Measurements from ENCODE around the gene ZNF398.
"Not testable (repeated sequence)": the region's sequence is repeated elsewhere in the genome, so short reads cannot be mapped to it uniquely, and the experiment has no call there.

ZNF398 gene

GRCh38 chr7:149223761-149224160 is 76.5 kb downstream of the ZNF398 start:
- Mint-ChIP-seq H3K36me3 (ENCODE audit: low read depth) (peaks cover 46% of the 10 kb centered on the region), H3K27me3 (no peaks in the 10 kb centered on the region), H3K4me3 (no peak overlapping the region), H3K27ac (no peak overlapping the region), H3K4me1 (ENCODE audit: low read depth) (no peaks in the 10 kb centered on the region), H3K9me3 (no peaks in the 10 kb centered on the region)

- no peak overlapping the region for H3K27ac Mint-ChIP-seq
- H3K36me3 Mint-ChIP-seq (ENCODE audit: low read depth) = peaks cover 40% of the 10 kb centered on the region
- H3K4me1 Mint-ChIP-seq (ENCODE audit: low read depth) = no peaks in the 10 kb centered on the region
- H3K4me3 Mint-ChIP-seq = no peak overlapping the region
- no peaks in the 10 kb centered on the region for H3K9me3 Mint-ChIP-seq
- H3K27me3 Mint-ChIP-seq = no peaks in the 10 kb centered on the region
These were observed 77.1 kb downstream of the ZNF398 start for GRCh38 chr7:149224352-149224751.

- no peak overlapping the region for H3K4me3 Mint-ChIP-seq
These were observed 77.9 kb downstream of the ZNF398 start for GRCh38 chr7:149225106-149225505.

GRCh38 chr7:149225656-149226055 is 78.4 kb downstream of the ZNF398 start:
- Mint-ChIP-seq H3K4me3 (no peak overlapping the region), H3K27me3 (no peaks in the 10 kb centered on the region), H3K9me3 (no peaks in the 10 kb centered on the region), H3K36me3 (ENCODE audit: low read depth) (peaks cover 34% of the 10 kb centered on the region), H3K4me1 (ENCODE audit: low read depth) (no peaks in the 10 kb centered on the region), H3K27ac (no peak overlapping the region)

More at GRCh38 chr7:149225106-149225505, 77.9 kb downstream of the ZNF398 start:
- H3K27me3 Mint-ChIP-seq = no peaks in the 10 kb centered on the region
- H3K27ac Mint-ChIP-seq = no peak overlapping the region
- H3K9me3 Mint-ChIP-seq = no peaks in the 10 kb centered on the region
- H3K36me3 Mint-ChIP-seq (ENCODE audit: low read depth) = peaks cover 34% of the 10 kb centered on the region
- H3K4me1 Mint-ChIP-seq (ENCODE audit: low read depth) = no peaks in the 10 kb centered on the region

- H3K27me3 Mint-ChIP-seq; H3K4me1 Mint-ChIP-seq (ENCODE audit: low read depth); H3K9me3 Mint-ChIP-seq; H3K27ac Mint-ChIP-seq; H3K4me3 Mint-ChIP-seq: not testable (repeated sequence)
- peaks cover 29% of the 10 kb centered on the region for H3K36me3 Mint-ChIP-seq (ENCODE audit: low read depth)
These were observed 79.1 kb downstream of the ZNF398 start for GRCh38 chr7:149226366-149226765.

- Mint-ChIP-seq H3K4me3 (no peak overlapping the region), H3K27ac (no peak overlapping the region), H3K27me3 (no peaks in the 10 kb centered on the region), H3K36me3 (ENCODE audit: low read depth) (peaks cover 24% of the 10 kb centered on the region), H3K9me3 (no peaks in the 10 kb centered on the region), H3K4me1 (ENCODE audit: low read depth) (no peaks in the 10 kb centered on the region)
These were observed 79.7 kb downstream of the ZNF398 start for GRCh38 chr7:149226840-149227494.

- no peak overlapping the region for H3K27ac Mint-ChIP-seq
These were observed 81.7 kb downstream of the ZNF398 start for GRCh38 chr7:149228831-149229471.

GRCh38 chr7:149229526-149229925 is 82.3 kb downstream of the ZNF398 start:
- no peaks in the 10 kb centered on the region for H3K9me3 Mint-ChIP-seq
- H3K27ac Mint-ChIP-seq = no peak overlapping the region
- H3K4me3 Mint-ChIP-seq = no peak overlapping the region
- peaks cover 17% of the 10 kb centered on the region for H3K27me3 Mint-ChIP-seq
- peaks cover 15% of the 10 kb centered on the region for H3K36me3 Mint-ChIP-seq (ENCODE audit: low read depth)
- H3K4me1 Mint-ChIP-seq (ENCODE audit: low read depth) = no peaks in the 10 kb centered on the region

More at GRCh38 chr7:149228831-149229471, 81.7 kb downstream of the ZNF398 start:
- H3K4me3 Mint-ChIP-seq = no peak overlapping the region
- H3K36me3 Mint-ChIP-seq (ENCODE audit: low read depth) = peaks cover 15% of the 10 kb centered on the region
- H3K27me3 Mint-ChIP-seq = peaks cover 14% of the 10 kb centered on the region
- H3K4me1 Mint-ChIP-seq (ENCODE audit: low read depth) = no peaks in the 10 kb centered on the region
- no peaks in the 10 kb centered on the region for H3K9me3 Mint-ChIP-seq

GRCh38 chr7:149232362-149232761 is 85.1 kb downstream of the ZNF398 start:
- Mint-ChIP-seq H3K27me3 (peaks cover 25% of the 10 kb centered on the region), H3K4me3 (no peak overlapping the region), H3K9me3 (no peaks in the 10 kb centered on the region), H3K27ac (no peak overlapping the region), H3K36me3 (ENCODE audit: low read depth) (no peaks in the 10 kb centered on the region), H3K4me1 (ENCODE audit: low read depth) (no peaks in the 10 kb centered on the region)

Data from stimulated activated naive CD8-positive, alpha-beta T cell treated with anti-CD3 and anti-CD28 coated beads, Interleukin-15, Interleukin-2, amounts not matched to agents 100 ng/mL and 50 ng/mL, for 24 hours (primary cell).